Thyroid gland (tissue), 4 donors: ENCODE results near the gene XYLB.

Experiments
- CTCF ChIP-seq, 6 experiments: fragments of 200-600 bp in 3 of 6; fragments of 450-650 bp in 3 of 6; sonication (generic) in 3 of 6; IDR thresholded peaks; one replicate each; pipeline ENCODE4 v1.5.1; 2016 to 2019; ENCODE audit warnings: antibody characterized with exemption in 6 of 6, mild to moderate bottlenecking in 2 of 6, inconsistent platforms in 1 of 6, moderate library complexity in 1 of 6
- POLR2A ChIP-seq, 2 donors: fragments of 450-650 bp; IDR thresholded peaks; one replicate each; pipeline ENCODE4 v1.6.1; 2017; ENCODE audit warnings: antibody characterized with exemption in 2 of 2, mild to moderate bottlenecking in 2 of 2, moderate library complexity in 1 of 2

DNA sequence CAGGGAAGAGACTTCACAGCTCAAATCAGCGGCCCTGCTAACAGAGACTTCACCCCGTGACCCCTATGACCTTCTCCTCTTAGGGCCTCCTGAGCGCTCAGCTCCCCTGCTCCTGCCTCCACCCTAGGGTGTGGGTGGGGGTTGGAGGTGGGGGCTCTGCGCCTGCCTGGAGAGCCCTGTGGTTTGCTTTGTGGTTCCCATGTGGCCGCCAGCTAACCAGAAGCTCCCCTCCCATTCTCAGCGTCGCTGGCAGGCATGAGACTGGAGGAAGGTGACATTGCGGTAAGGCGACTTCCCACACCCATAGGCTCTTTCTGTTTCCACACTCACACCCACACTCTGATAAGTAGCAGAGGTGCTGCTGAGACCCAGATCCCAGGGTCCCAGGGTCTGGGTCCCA lies 27.6 kb downstream of the XYLB start:
- TF ChIP-seq CTCF (IDR thresholded peaks at IDR 0.05): no peak
- no peak for TF ChIP-seq POLR2A (IDR thresholded peaks at IDR 0.05)
